ENCODE results near the gene RNF166.
A peak's percentile ranks its signal among the peaks of the same experiment; 100 is the strongest.

RNF166 gene

GRCh38 chr16:88691129-88691813, 14.9 kb downstream of the RNF166 start:
- no peak for DNase-seq

GRCh38 chr16:88690341-88691128, 15.7 kb downstream of the RNF166 start:
- DNase-seq, result no peak

GRCh38 chr16:88688013-88688778, 18.0 kb downstream of the RNF166 start:
- DNase-seq, result peak; percentile 33

- DNase-seq, result no peak
Measured at GRCh38 chr16:88687676-88688012, 18.6 kb downstream of the RNF166 start.

GRCh38 chr16:88687254-88687576, 19.0 kb downstream of the RNF166 start:
- no peak for DNase-seq

- peak; percentile 48 for DNase-seq
Measured at GRCh38 chr16:88686439-88687253, 19.6 kb downstream of the RNF166 start, which contains the start of gene SNAI3. SNAI3 (minus strand) TSS chr16:88686507; CDS start chr16:88686406, 101 bp downstream.

- DNase-seq, result no peak
Measured at GRCh38 chr16:88686062-88686438, 20.2 kb downstream of the RNF166 start.

GRCh38 chr16:88685156-88686061, 20.8 kb downstream of the RNF166 start:
- no peak for DNase-seq

- DNase-seq, result no peak
Measured at GRCh38 chr16:88684569-88685155, 21.5 kb downstream of the RNF166 start.

- no peak for DNase-seq
Measured at GRCh38 chr16:88681709-88682451, 24.3 kb downstream of the RNF166 start.

GRCh38 chr16:88681084-88681680, 25.0 kb downstream of the RNF166 start:
- no peak for DNase-seq

GRCh38 chr16:88680554-88681083, 25.6 kb downstream of the RNF166 start:
- DNase-seq, result no peak

- no peak for DNase-seq
Measured at GRCh38 chr16:88678224-88678979, 27.8 kb downstream of the RNF166 start.

- no peak for DNase-seq
Measured at GRCh38 chr16:88677721-88678120, 28.5 kb downstream of the RNF166 start.

- no peak for DNase-seq
Measured at GRCh38 chr16:88676502-88677242, 29.5 kb downstream of the RNF166 start.

GRCh38 chr16:88673716-88674379, 32.4 kb downstream of the RNF166 start:
- no peak for DNase-seq

GRCh38 chr16:88672776-88673175, 33.4 kb downstream of the RNF166 start:
- DNase-seq, result no peak

GRCh38 chr16:88671806-88672205, 34.4 kb downstream of the RNF166 start:
- DNase-seq, result no peak

Measured in NCI-H1092 treated with DMSO at 0.1 percent for 48 hours (cell line).